ENCODE data around the gene CRHR2.
"Not testable (repeated sequence)": the region's sequence is repeated elsewhere in the genome, so short reads cannot be mapped to it uniquely, and the experiment has no call there.

Gene CRHR2

DNA sequence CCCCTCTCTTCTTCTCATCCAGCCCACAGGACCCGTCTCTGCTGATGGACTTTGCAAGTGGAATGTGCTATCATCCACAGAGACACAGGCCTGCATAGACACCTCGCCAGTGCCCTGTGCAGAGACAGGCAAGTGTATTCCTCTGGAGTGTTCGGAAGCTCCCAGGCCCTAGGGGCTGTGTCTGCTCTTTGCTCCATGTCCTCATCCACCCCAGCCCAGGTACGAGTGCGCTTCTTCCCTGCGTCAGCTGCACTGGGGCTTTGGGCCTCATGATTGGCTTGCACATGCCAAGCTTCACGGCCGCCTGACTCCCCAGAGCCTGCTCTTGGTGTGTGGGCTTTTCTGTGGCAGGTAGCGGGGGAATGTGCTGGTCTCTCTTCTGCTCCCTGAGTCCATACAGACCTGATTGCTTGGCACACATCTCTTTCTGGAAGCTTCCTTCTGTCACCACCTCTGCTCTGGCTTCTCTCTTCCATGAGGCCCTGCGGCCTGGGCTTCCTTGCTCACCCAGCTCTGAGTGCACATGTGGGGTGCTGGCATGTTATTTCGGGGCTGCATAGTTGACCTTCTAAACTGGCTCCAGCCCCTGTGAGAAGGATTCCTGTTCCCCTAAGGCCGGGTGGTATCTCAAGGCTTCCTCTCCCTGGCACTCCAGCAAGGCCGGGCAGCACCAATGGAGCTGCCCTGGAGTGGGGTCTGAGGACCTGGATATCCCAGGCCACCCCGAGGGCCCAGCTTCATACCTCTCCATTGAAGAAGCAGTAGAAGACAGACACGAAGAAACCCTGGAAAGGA, 27.8 kb downstream of the CRHR2 start:
- DNase-seq (ENCODE audit: low spot score) = no peak

DNA sequence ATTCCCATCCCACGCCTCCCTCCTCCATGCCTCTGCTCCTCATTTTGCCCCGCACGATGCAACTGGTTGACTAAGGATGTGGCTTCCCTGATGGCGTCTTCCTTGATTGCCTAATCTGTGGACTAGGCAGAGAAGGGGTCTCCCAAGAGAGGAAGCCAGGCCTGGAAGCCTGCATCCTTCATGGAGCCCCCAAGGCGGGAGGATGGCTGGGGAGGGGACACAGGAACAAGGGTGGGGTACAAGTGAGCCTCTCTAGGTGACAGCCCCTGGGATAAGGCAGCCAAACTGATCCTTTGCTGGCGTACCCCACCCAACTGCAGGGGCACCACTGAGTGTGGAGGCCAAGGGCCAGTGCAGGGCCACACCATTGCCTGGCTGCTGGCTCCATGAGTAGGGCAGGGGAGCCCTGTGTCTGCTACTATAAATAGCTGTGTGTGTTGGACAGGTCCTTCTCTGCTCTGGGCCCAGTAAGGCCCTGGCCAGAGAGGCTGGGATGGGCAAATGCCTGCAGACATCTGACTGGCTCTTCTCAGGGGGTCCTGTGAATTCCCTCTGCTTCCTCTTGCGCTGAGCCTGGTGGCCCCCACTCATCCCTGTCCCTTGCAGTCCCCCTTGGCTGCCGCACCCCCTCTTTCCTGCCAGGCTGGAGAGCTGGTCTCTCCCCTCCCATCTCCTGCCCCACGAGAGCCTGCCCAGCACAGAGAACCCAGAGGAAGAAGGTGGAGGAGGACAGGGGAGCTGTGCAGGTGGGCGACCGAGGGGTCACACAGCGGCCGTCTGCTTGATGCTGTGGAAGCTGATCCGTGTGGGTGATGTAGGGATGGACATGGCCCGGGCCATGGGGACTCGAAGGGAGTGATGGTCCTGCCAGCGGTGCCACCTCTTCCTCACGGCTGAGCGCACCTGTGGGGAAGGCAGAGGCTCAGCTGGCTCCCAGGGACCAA, 29.3 kb downstream of the CRHR2 start:
- DNase-seq (ENCODE audit: low spot score) = no peak

DNA sequence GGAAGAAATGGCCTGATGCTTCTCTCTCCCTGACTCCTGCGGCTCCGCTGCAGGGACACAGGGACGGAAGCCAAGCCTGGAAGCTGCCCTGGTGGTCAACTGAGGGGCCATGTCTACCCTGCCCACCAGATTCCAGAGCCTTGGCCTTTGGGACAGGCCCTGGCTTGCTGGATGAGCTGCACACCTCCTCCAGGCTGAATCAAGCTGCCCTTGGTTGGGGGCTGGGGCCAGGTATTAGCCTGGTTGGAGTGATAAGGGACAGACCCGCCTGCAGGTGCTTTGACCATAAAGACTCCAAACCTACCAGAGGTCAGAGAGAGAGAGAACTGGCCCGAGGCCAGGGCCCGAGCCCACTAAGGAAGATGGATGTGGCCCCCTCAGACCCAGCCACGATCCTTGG, 30.1 kb downstream of the CRHR2 start:
- DNase-seq (ENCODE audit: low spot score) = no peak

DNA sequence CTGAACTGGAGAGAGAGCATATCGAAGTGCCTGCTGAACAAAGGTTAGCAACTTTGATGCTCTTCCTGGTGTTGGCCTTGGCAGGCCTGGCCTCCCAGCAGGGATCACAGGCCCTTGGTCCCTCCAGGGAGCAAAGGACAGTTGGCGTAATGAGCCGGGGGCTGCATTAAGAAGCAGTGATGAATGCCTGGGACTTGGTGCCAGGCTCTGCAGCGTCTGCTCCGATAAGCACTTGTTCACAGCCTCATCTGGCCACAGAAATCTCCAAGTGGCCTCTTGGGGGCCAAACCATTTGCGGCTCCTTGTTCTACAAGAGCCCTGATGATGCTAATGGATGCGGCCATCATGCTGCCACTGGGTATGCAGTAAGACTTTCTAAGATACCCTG, 31.8 kb downstream of the CRHR2 start:
- no peak for DNase-seq (ENCODE audit: low spot score)

DNA sequence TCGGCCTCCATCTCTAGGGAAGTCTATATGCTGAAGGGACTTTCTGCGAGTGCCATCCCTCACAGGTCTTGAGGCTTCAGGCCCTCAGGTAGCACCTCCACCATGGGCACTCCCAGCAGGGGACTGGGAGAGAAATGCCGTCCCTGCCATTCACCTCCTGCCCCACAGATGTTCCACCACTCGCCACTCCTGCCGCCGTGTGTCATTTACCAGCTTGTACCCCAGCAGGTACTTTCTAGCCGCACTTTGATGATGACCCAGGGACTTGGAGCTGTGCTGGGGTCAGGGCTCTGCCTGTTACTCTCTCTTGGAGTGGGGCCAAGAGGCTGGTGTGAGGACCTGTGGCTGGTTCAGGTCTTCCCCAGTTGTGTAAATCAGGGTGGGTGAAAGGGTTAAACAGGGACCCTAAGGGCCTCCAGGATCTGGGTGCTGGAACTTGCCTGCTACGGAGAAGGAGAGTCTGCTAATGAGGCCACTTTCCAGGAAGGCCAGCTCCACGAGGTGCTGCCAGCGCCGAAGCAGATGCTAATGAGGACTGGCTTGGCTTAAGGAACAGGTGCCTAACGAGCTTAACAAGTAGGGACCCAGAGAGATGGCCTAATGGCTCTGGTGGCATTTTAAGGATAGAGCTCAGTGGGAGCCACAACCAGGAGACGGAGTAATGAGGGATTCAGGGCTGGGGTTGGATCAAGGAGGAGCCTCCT, 32.4 kb downstream of the CRHR2 start:
- DNase-seq (ENCODE audit: low spot score) = no peak

DNA sequence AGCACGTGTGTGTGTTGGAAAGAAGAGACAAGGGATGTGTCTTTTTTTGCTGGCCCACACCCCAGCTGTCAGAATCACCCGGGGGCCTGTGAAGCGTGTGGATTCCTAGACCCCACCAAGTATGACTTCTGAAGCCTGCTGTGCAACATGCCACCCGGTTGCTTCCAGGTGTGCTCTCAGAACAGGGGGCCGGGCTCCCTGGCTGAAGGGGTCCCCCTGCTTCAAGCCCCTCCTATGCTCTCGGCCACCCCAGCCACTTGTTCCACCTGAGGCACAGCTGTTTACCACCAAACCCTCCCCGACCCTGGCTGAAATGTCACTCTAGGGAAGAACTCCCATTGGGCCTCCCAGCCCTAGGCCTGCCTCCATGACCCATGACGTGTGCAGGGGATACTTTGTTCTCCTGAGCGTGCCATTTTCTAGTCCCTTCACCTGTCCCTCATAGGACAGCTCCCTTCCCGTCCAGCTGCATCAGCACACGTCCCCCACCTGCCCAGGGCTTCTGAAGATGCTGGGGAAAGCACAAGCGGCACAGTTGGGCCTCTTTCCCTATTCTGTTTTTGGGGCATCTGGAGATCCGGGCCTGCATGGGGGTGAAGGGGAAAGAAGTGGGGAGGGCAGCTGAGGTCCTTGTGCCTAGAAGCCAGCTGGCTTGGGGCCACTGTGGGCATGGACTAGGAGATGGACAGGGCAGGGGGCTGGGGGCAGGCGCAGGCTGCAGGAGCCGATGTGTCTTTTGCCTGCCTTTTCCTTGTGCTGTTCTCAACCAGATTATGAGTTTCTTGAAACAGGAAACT, 33.3 kb downstream of the CRHR2 start:
- DNase-seq (ENCODE audit: low spot score) = no peak

DNA sequence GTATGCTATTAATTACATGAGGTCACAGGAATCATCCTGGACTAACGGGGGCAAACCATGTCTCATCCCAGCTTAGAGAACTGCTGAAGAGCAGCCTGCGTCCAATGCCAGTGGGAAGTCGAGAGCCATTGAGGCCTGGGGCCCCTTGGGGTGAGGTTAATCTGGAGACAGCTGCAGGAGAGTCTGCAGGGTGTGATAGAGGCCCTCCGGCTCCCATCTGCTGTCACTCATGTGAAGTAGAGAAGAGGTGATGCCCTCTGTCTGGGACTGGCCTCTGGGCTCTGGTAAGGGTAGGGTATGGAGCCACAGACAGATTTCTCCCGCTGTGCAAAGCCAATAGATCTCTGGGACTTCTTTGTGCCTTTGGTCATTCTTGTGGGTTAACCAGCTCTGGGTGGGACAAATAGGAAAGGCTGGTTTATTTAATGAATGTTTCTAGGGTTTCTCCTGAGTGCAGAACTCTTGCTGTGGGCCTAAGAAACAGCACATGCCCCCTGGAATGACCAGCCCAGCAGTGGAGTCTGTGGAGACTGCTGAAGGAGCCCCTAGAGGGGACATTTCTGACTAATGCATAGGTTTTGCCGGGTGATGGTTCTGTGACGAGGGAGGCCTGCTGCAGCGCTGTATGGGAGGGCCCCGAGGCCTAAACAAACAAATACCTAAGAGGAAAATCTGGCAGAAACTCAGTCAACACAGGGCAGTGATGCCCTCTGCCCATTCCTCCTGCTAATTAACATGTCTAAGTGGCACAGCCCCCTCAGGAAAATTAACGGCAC, 34.5 kb downstream of the CRHR2 start:
- DNase-seq (ENCODE audit: low spot score) = no peak

DNA sequence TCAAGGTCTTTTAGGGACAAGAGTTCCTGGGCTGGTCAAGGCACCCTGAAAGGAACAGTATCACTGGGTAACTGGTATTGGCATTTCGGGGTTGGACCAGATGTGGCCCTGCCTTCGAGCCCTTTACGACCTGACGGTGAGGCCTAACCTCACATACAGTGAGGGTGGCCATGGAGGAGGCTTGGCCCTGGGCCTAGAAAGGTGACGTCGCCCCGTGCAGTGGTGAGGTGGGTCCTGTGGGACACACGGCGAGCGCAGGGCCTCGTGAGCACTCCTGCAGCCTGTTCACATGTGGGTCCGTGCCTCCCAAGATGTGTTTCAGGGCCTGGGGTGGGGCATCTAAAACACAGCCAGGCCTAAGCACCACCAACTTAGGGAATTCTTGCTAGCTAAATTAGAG, 36.1 kb downstream of the CRHR2 start:
- DNase-seq (ENCODE audit: low spot score) = no peak

DNA sequence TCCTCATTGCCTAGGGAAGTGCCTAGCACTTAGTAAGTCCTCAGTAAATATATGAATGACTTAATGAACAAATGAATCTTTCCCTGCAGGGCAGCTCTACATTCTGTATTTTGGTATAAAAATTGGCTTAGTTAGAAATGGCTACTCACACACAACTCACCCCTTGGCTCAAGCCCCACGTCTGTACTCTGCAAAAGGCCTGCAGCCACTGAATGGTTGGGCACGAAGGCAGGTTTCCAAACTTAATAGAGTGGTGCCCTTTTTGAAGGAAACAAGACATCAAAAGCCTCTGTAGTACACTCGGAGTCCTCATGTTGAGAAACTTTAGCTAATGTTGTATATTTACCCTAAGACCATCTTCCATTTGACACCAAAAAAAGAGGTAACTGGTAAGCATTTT, 36.6 kb downstream of the CRHR2 start:
- no peak for DNase-seq (ENCODE audit: low spot score)

DNA sequence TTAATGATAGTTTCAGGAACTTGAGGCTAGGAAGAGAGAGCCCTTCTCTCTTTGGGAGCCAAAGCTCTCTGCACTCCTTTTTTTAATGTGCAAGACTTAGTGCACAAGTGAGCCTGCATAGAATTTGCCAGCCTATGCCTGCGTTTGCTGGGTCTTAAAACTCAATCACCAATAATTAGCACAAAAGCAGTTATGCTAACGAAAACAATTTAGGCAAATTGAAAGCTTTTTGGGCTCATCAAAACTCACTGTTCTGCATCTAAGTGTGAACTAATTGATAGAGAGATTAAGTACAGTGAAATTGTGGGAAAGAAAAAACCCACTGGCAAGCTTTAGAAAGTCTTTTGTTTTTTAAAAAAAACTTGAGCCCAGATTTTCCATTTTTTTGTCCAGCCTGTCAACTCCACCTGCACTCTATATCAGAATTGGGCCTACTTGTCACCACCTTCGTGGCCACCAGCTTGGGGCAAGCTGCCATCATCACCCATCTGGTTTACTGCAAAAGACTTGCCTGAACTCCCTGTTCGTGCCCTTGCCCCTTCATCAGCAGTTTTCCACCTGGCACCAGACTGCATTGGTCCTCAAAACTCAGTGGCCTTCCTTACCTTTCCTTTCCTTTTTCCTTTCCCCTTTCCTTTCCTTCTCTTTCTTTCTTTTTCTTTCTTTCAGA, 37.8 kb downstream of the CRHR2 start:
- DNase-seq (ENCODE audit: low spot score) = no peak

DNA sequence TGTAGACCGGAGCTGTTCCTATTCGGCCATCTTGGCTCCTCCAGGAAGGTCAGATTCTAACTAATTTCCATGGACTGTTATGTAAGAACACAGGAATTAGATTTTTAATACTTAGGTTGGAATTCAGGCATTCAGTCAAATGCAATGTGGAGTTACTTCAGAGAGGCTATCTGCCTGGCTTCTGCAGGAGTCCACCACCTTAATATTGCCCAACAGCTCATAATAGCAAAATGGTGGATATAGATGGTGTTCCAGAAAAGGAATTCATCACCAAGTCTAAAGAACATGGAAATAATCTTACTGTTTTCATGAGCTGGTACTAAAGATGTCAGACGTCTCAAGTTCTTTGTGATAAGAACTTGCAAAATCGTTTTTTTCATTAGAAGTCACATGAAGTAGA, 39.5 kb downstream of the CRHR2 start:
- no peak for DNase-seq (ENCODE audit: low spot score)

DNA sequence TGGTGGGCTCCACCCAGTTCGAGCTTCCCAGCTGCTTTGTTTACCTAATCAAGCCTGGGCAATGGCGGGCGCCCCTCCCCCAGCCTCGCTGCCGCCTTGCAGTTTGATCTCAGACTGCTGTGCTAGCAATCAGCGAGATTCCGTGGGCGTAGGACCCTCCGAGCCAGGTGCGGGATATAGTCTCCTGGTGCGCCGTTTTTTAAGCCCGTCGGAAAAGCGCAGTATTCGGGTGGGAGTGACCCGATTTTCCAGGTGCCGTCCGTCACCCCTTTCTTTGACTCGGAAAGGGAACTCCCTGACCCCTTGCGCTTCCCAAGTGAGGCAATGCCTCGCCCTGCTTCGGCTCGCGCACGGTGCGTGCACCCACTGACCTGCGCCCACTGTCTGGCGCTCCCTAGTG, 39.9 kb downstream of the CRHR2 start:
- DNase-seq (ENCODE audit: low spot score) = not testable (repeated sequence)

DNA sequence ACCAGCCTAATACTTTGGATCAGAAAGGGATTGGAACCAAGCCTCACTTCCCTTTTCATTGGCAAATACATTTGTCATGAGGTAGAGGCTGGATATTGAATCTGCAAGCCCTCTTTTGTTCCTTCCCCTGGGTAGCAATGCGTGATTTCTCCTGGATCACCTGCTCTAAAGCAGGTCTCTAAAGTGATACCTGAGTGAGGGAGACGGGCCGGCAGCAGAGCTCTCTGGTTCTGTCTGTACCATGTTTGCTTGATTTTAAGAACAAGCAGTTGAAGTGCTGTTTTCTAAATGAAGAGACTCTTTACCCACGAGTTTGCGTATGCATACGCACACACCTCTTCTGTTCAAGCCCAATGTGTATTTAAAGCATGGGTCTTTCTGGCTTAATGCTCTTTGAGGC, 46.5 kb downstream of the CRHR2 start:
- no peak for DNase-seq (ENCODE audit: low spot score)

DNA sequence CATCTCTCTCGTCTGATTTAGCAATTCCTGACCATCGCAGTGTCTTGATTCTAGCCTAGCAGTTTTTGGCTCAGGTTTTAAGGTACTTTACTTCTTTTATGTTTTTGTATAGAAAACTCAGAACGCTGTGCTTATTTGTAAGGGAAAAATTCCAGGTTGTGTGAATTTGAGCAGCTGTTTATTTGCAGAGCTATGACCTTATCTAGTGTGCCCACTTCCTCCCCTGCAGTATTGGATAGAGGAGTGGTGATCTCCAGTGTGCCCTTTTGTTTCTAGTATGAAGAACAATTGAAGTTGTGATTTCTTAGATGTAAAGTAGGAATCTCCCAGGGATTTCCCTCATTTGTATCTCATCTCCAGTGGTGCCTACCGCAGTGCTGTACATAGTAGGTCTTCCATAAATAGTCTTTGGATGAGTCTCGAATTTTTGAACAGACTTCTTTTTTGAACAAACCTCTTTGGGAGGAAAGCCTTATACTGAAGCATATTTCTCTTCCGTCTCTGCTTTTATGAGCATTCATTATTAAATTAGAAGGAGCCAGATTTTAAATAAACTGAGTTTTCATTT, 47.5 kb downstream of the CRHR2 start:
- DNase-seq (ENCODE audit: low spot score) = no peak

DNA sequence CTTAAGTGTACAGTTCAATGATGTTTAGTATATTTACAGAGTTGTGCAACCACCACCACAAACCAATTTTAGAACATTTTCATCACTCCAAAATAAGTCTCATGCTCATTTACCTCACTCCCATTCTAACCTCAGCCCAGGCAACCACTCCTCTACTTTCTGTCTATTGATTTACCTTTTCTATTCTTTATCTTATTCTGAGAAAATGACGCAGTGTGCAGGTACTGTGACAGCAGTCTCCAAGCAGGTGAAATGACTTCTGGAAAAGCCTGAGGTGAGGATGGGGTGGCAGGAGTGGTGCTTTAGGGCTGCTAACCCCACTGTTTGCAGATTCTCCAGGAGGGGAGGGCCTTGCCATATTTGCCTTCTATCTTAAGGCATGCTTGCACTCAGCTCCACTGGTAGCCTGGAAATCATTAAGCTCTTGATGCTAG, 48.0 kb downstream of the CRHR2 start:
- no peak for DNase-seq (ENCODE audit: low spot score)

DNA sequence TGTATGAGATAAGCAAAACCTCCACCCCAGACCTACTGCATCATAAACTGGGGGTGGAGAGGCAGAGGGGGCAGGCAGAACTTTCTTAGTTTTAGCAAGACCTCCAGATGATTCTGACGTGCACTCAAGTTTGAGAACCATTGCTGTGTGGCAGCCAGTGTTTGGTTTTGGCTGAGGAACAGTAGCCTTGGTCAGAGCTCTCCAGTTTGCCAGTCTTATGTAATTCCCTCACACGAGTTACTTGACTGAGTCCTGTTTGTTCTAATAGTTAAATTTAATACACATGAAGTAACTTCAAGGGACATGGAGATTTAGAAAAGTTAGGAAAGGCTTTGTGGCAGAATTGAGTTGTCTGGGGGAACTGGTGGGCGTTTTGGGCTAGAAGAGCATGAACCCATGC, 49.0 kb downstream of the CRHR2 start:
- no peak for DNase-seq (ENCODE audit: low spot score)

DNA sequence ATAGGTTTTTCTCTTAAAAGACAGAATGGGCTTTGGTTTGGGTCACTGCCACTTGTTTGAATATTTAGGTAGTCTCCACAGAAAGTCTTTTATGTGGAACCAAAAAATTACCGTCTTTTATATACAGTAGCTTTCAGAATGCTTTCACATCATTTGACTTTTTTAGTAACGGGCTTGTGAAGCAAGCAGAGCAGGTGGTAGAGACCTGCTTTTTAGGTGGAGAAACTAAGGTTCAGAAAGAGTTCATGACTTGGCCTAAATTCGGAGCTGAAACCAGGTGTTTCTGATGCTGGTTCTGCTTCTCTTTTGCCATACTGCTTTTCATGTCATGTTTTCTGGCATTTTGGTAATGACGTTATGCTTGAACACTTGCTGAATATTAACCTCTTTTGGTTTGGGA, 51.3 kb downstream of the CRHR2 start:
- DNase-seq (ENCODE audit: low spot score) = no peak

DNA sequence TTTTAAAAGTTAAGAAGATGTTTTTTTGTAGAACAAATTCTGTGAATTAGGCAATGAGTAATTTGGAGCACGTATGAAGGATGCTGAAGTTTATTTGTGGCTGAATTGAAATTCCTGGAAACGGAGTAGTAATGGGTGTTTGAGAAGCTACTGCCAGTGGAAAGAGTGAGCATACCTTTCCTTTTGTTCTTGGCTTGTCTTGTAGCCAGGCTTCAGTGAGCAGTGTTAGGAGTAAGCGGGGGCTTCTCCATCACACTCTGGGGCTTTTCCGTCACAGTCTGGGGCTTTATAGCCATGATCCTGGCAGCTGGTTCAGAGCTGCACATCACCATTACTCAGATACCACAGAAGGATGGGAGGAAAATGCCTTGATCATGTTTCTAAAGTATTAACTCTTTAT, 55.2 kb downstream of the CRHR2 start:
- DNase-seq (ENCODE audit: low spot score) = no peak

DNA sequence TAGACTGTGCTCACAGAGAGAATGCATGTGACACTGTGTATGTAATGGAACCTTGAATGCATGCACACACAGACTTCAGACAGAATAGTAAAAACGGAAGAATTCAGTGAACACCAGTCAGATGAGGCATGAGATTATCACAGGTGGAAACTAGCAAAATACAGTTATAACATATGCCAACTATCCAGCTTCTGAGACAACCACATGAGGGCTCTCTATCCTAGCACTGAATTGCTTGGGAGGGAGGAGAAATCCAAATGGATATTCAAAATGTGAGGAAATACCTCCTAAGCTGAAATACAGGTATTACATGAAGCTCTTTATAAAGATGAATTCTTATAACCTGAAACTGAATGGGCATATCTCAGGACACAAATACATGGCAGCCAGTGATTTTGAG, 57.0 kb downstream of the CRHR2 start:
- DNase-seq (ENCODE audit: low spot score) = no peak

DNA sequence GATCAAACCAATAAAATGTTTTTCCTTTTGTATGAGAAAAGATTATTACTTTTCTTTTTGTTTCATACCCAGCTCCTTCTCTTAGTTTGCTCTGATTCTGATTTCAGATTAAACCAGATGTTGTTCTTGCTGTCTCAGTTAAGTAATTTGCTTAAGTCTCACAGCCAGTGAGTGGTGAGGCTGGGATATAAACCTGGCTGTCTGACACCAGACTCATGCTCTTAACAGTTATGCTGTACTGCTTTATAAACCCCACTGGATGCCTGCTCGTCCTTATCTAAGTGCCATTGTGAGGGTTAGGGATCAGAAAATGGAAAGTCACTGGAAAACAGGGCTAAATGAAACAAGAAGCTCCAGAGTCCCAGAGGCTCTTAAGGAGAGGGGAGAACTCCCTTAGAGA, 63.3 kb downstream of the CRHR2 start:
- peak; percentile 64 for DNase-seq (ENCODE audit: low spot score)

Measured in D341Med (cell line).